Transverse colon (tissue), 4 donors: ENCODE results near the gene DSCAM. TPM values are rescaled to one million over a fixed set of nuclear protein-coding genes. Genes with fewer than 3 reads are reported as not detected.

ENCODE experiments used
- DNase-seq: peaks from one replicate; pipeline ENCODE4 v3.0.0-alpha.2; 2019
- H3K27ac ChIP-seq, 4 donors: fragments of 200-600 bp; sonication (generic); 2 replicates each; pipeline ENCODE4 v1.5.1; 2016 to 2018; ENCODE audit warnings: inconsistent platforms in 4 of 4
- H3K27me3 ChIP-seq: fragments of 200-600 bp; sonication (generic); 2 replicates; pipeline ENCODE4 v1.5.1; 2017; ENCODE audit warnings: inconsistent platforms
- H3K36me3 ChIP-seq, 4 donors: fragments of 200-600 bp; sonication (generic); 2 replicates each; pipeline ENCODE4 v1.5.1; 2017 to 2019; ENCODE audit warnings: inconsistent platforms in 4 of 4
- H3K4me1 ChIP-seq, 4 donors: fragments of 200-600 bp; sonication (generic); 2 replicates each; pipeline ENCODE4 v1.5.1; 2017 to 2020; ENCODE audit warnings: inconsistent platforms in 4 of 4
- H3K4me3 ChIP-seq, 4 donors: fragments of 200-600 bp; sonication (generic); 1 replicate in 1 of 4; 2 replicates in 3 of 4; pipeline versions ENCODE4 v1.5.1 to v1.6.1; 2017 to 2019; ENCODE audit warnings: inconsistent platforms in 4 of 4
- H3K9me3 ChIP-seq, 2 donors: fragments of 200-600 bp; sonication (generic); 2 replicates each; pipeline ENCODE4 v1.5.1; 2017 to 2019; ENCODE audit warnings: inconsistent platforms in 2 of 2
- CTCF ChIP-seq, 5 experiments: fragments of 200-600 bp in 3 of 5; fragments of 450-650 bp in 2 of 5; sonication (generic) in 3 of 5; IDR thresholded peaks; 1 replicate in 2 of 5; 2 replicates in 3 of 5; pipeline ENCODE4 v1.5.1; 2016 to 2017; ENCODE audit warnings: antibody characterized with exemption in 5 of 5, inconsistent platforms in 3 of 5, mild to moderate bottlenecking in 2 of 5, moderate library complexity in 1 of 5
- EP300 ChIP-seq: sonication (generic); formaldehyde crosslinking; IDR thresholded peaks from one replicate; pipeline ENCODE4 v1.6.1; 2017; ENCODE audit warnings: antibody characterized with exemption, low read depth
- POLR2A ChIP-seq: fragments of 450-650 bp; IDR thresholded peaks from one replicate; pipeline ENCODE4 v1.6.1; 2016; ENCODE audit warnings: antibody characterized with exemption, mild to moderate bottlenecking, moderate library complexity
- POLR2AphosphoS5 ChIP-seq, 3 donors: sonication (generic); formaldehyde crosslinking; IDR thresholded peaks; one replicate each; pipeline ENCODE4 v1.6.1; 2016; ENCODE audit warnings: antibody characterized with exemption in 3 of 3
- WGBS, 2 donors: methylation state at CpG; one replicate each; pipeline ENCODE4 v1.1.5; 2018; ENCODE audit warnings: low coverage in 1 of 2; 5-methylcytosine and 5-hydroxymethylcytosine counted together
- in situ Hi-C, 4 donors: fragments of 200-750 bp; cut with MboI; loops; one replicate each; pipeline versions ENCODE4 v1.15.0 to v1.15.1; 2017; ENCODE audit warnings: low sequenced_read_pairs in 3 of 4, low pct_ligation_motif_present in 1 of 4, low pct_unique_long_range_greater_than_20kb in 1 of 4
- intact Hi-C: fragments of 100-400 bp; cut with DNase I; formaldehyde crosslinking; loops from one replicate; pipeline ENCODE4 v1.15.1; 2023; ENCODE audit warnings: low total_unique reads
- total RNA-seq, 4 donors: library from RNA; depleted of rRNA; stranded (reverse); fragments of >200 nt; gene quantifications; one replicate each; pipeline ENCODE4 v1.1.0, GENCODE V29; 2016

DSCAM gene
- total RNA-seq, 4 donors from 2014 or later: 0.16 TPM; not detected in 3

GRCh38 chr21:40255518-40256444 is 591.2 kb downstream of the DSCAM start:
- DNase-seq: no peak
- H3K4me1 ChIP-seq: no peaks in the 10 kb centered on the region
- H3K27me3 ChIP-seq: no peaks in the 10 kb centered on the region
- H3K9me3 ChIP-seq: no peaks in the 10 kb centered on the region
- 69 to 75% methylated on average over 2 to 6 of the region's 6 CpGs for WGBS, 2 donors
- no peak overlapping the region for H3K4me3 ChIP-seq
- in situ Hi-C loops (no loop called here), intact Hi-C loops (no loop called here)
- no peaks in the 10 kb centered on the region for H3K36me3 ChIP-seq
- no peak overlapping the region for H3K27ac ChIP-seq
- TF ChIP-seq EP300: no peak
- no peak for TF ChIP-seq POLR2AphosphoS5 (IDR thresholded peaks at IDR 0.05)
- TF ChIP-seq CTCF (IDR thresholded peaks at IDR 0.05): no peak
- no peak for TF ChIP-seq POLR2A

DNA sequence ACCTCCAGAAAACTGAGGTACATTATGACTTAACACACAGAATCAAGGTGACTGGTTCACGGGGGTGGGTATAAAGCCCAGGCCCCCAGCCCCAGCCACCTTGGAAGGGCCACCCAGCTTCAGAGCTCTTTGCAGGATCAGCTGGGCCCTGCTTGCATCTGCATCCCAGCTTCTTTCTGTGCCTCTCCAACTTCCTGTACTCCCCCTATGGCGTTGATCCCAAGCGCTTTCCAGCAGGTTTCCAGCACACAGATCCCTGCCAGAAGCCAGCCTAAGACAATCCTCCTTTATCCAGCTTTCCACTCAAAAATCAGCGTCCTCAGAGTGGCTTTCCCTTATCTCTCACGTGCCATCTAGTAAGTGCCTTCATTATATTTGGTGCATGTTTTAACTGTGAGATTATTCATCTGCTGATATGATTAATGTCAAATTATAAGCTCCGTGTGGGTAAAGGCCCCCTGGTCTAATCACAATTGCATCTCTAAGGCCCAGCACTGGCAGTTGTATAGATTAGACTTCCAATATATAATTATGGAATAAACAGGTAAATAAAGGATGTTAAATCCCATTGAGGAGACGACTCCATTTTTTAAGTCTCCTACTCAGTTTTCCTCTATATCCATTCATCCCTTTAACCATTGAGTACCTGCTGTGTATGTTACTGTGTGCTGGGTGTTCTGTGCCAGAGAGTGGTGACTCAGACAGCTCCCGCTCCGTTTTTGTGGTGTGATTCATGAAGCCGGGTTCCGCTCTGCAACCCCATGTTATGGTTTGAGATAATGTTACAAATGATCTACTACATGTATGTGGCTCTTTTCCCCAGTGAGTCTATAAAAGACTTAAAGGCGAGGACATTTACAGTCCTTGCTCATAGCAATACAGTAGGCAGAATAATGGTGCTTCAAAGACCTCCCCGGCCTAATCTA is 592.2 kb downstream of the DSCAM start:
- intact Hi-C loops: no loop called here
- DNase-seq: no peak
- in situ Hi-C loops: no loop called here
- no peaks in the 10 kb centered on the region for H3K27me3 ChIP-seq
- TF ChIP-seq POLR2A (no peak), POLR2AphosphoS5 (IDR thresholded peaks at IDR 0.05) (no peak), EP300 (no peak), CTCF (IDR thresholded peaks at IDR 0.05) (no peak)
- H3K36me3 ChIP-seq: no peaks in the 10 kb centered on the region
- H3K4me1 ChIP-seq: no peaks in the 10 kb centered on the region
- no peak overlapping the region for H3K4me3 ChIP-seq
- no peak overlapping the region for H3K27ac ChIP-seq
- H3K9me3 ChIP-seq: no peaks in the 10 kb centered on the region
- WGBS, 2 donors: 66 to 68% methylated on average over 8 to 13 of the region's 13 CpGs

DNA sequence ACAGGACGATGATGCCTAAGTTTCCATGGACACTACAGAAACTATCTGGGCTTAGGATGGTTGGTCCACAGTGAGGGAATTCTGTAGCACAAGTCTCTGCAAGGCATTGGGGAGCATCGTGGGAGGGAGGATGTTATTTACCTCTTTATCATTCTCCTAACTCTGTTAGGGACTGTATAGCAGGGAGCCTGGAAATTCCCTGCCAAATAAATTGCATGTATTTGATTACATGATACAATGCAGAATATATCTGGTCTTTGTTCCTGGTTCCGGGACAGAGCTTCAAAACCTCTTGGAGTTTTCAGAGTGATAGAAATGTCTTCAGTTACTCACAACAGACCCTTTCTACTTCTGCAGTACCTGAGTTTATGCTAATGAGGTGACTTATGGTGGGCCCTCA is 593.8 kb downstream of the DSCAM start:
- WGBS, 2 donors: 57 to 76% methylated on average over 3 of the region's 3 CpGs
- H3K4me1 ChIP-seq: no peaks in the 10 kb centered on the region
- no peak overlapping the region for H3K4me3 ChIP-seq
- H3K36me3 ChIP-seq: no peaks in the 10 kb centered on the region
- H3K27ac ChIP-seq: no peak overlapping the region
- DNase-seq: no peak
- no peak for TF ChIP-seq EP300
- no peak for TF ChIP-seq CTCF (IDR thresholded peaks at IDR 0.05)
- TF ChIP-seq POLR2A: no peak
- no peak for TF ChIP-seq POLR2AphosphoS5 (IDR thresholded peaks at IDR 0.05)
- in situ Hi-C loops (no loop called here), intact Hi-C loops (no loop called here)
- no peaks in the 10 kb centered on the region for H3K9me3 ChIP-seq
- no peaks in the 10 kb centered on the region for H3K27me3 ChIP-seq

GRCh38 chr21:40250514-40251294 is 596.3 kb downstream of the DSCAM start:
- H3K27me3 ChIP-seq: no peaks in the 10 kb centered on the region
- DNase-seq: no peak
- no peaks in the 10 kb centered on the region for H3K4me1 ChIP-seq
- H3K4me3 ChIP-seq: no peak overlapping the region
- no peak for TF ChIP-seq CTCF (IDR thresholded peaks at IDR 0.05)
- no peaks in the 10 kb centered on the region for H3K9me3 ChIP-seq
- intact Hi-C loops (no loop called here), in situ Hi-C loops (no loop called here)
- H3K27ac ChIP-seq: no peak overlapping the region
- WGBS, 2 donors: 62 to 74% methylated on average over 2 to 7 of the region's 7 CpGs
- H3K36me3 ChIP-seq: no peaks in the 10 kb centered on the region
